ENCODE measurements around the gene HPSE.
"Not testable (repeated sequence)": the region's sequence is repeated elsewhere in the genome, so short reads cannot be mapped to it uniquely, and the experiment has no call there.

The HPSE gene

GRCh38 chr4:83328521-83329187 is 6.0 kb downstream of the HPSE start:
- ChIA-PET CTCF (no interaction called here), POLR2A (interaction anchor here (1.0 kb wide), 1 partner anchor 44 kb away, joined by 3 read pairs; the partner anchor contains the start of gene COQ2)
- TF ChIP-seq PKNOX1 (IDR thresholded peaks at IDR 0.05): no peak
- TF ChIP-seq SUZ12 (IDR thresholded peaks at IDR 0.05): no peak
- no peak for TF ChIP-seq ZNF384 (IDR thresholded peaks at IDR 0.05)
- TF ChIP-seq BHLHE40 (IDR thresholded peaks at IDR 0.05; ENCODE audit: borderline replicate concordance): no peak
- TF ChIP-seq ELF4 (IDR thresholded peaks at IDR 0.05): no peak
- DNase-seq (ENCODE audit: extremely low spot score): no peak

GRCh38 chr4:83326546-83326945 is 8.1 kb downstream of the HPSE start:
- no peak for TF ChIP-seq ELF4 (IDR thresholded peaks at IDR 0.05)
- no peak for TF ChIP-seq FOXM1 (IDR thresholded peaks at IDR 0.05; ENCODE audit: borderline replicate concordance)
- TF ChIP-seq L3MBTL2 (conservative IDR thresholded peaks at IDR 0.05): no peak
- no peak for TF ChIP-seq NFRKB (IDR thresholded peaks at IDR 0.05)
- no peak for TF ChIP-seq PKNOX1 (IDR thresholded peaks at IDR 0.05)
- TF ChIP-seq FOXA1 (IDR thresholded peaks at IDR 0.05): no peak
- TF ChIP-seq HDGF (IDR thresholded peaks at IDR 0.05; ENCODE audit: borderline replicate concordance): no peak
- no peak for DNase-seq (ENCODE audit: extremely low spot score)
- ChIA-PET POLR2A (interaction anchor here (1.0 kb wide), 1 partner anchor 43 kb away, joined by 3 read pairs; no protein-coding TSS in a partner anchor), CTCF (no interaction called here)

- CTCF ChIA-PET; POLR2A ChIA-PET; DNase-seq (ENCODE audit: extremely low spot score): not testable (repeated sequence)
Observed at GRCh38 chr4:83325306-83325705, 9.3 kb downstream of the HPSE start.

GRCh38 chr4:83323136-83323535 is 11.5 kb downstream of the HPSE start:
- ChIA-PET POLR2A (no interaction called here), CTCF (no interaction called here)
- DNase-seq (ENCODE audit: extremely low spot score): no peak
- TF ChIP-seq TARDBP (IDR thresholded peaks at IDR 0.05): no peak
- no peak for TF ChIP-seq FOXM1 (IDR thresholded peaks at IDR 0.05; ENCODE audit: borderline replicate concordance)
- TF ChIP-seq LEF1 (IDR thresholded peaks at IDR 0.05; ENCODE audit: borderline replicate concordance): no peak
- no peak for TF ChIP-seq SP1 (IDR thresholded peaks at IDR 0.05)
- no peak for TF ChIP-seq NFRKB (IDR thresholded peaks at IDR 0.05)
- TF ChIP-seq CTBP1 (IDR thresholded peaks at IDR 0.05; ENCODE audit: borderline replicate concordance): no peak
- TF ChIP-seq ZNF384 (IDR thresholded peaks at IDR 0.05): no peak
- TF ChIP-seq BHLHE40 (IDR thresholded peaks at IDR 0.05; ENCODE audit: borderline replicate concordance): no peak

- CTCF ChIA-PET: no interaction called here
- no peak for TF ChIP-seq HDGF (IDR thresholded peaks at IDR 0.05; ENCODE audit: borderline replicate concordance)
- TF ChIP-seq CTBP1 (IDR thresholded peaks at IDR 0.05; ENCODE audit: borderline replicate concordance): no peak
- no peak for TF ChIP-seq L3MBTL2 (conservative IDR thresholded peaks at IDR 0.05)
- no peak for TF ChIP-seq FOXK2 (IDR thresholded peaks at IDR 0.05)
- no peak for TF ChIP-seq LEF1 (IDR thresholded peaks at IDR 0.05; ENCODE audit: borderline replicate concordance)
- TF ChIP-seq FOXM1 (IDR thresholded peaks at IDR 0.05; ENCODE audit: borderline replicate concordance): no peak
- no peak for TF ChIP-seq TARDBP (IDR thresholded peaks at IDR 0.05)
- no peak for TF ChIP-seq ZNF384 (IDR thresholded peaks at IDR 0.05)
- TF ChIP-seq ARNT (IDR thresholded peaks at IDR 0.05): no peak
- DNase-seq (ENCODE audit: extremely low spot score): no peak
- POLR2A ChIA-PET: interaction anchor here (1.5 kb wide), 1 partner anchor 36 kb away, joined by 4 read pairs; the partner anchor contains the start of gene COQ2
Observed at GRCh38 chr4:83320548-83320947, 14.1 kb downstream of the HPSE start.

- ChIA-PET CTCF (no interaction called here), POLR2A (no interaction called here)
- no peak for DNase-seq (ENCODE audit: extremely low spot score)
- no peak for TF ChIP-seq L3MBTL2 (conservative IDR thresholded peaks at IDR 0.05)
- TF ChIP-seq NFRKB (IDR thresholded peaks at IDR 0.05): no peak
- no peak for TF ChIP-seq BHLHE40 (IDR thresholded peaks at IDR 0.05; ENCODE audit: borderline replicate concordance)
- no peak for TF ChIP-seq LEF1 (IDR thresholded peaks at IDR 0.05; ENCODE audit: borderline replicate concordance)
- no peak for TF ChIP-seq FOXK2 (IDR thresholded peaks at IDR 0.05)
- TF ChIP-seq CTBP1 (IDR thresholded peaks at IDR 0.05; ENCODE audit: borderline replicate concordance): no peak
- TF ChIP-seq ELF4 (IDR thresholded peaks at IDR 0.05): no peak
- TF ChIP-seq FOXM1 (IDR thresholded peaks at IDR 0.05; ENCODE audit: borderline replicate concordance): no peak
- no peak for TF ChIP-seq FOXA1 (IDR thresholded peaks at IDR 0.05)
- TF ChIP-seq ZNF384 (IDR thresholded peaks at IDR 0.05): no peak
- TF ChIP-seq SUZ12 (IDR thresholded peaks at IDR 0.05): no peak
- no peak for TF ChIP-seq ARNT (IDR thresholded peaks at IDR 0.05)
- TF ChIP-seq PKNOX1 (IDR thresholded peaks at IDR 0.05): no peak
- TF ChIP-seq TARDBP (IDR thresholded peaks at IDR 0.05): no peak
- no peak for TF ChIP-seq HDGF (IDR thresholded peaks at IDR 0.05; ENCODE audit: borderline replicate concordance)
- no peak for TF ChIP-seq SP1 (IDR thresholded peaks at IDR 0.05)
Observed at GRCh38 chr4:83318666-83319065, 16.0 kb downstream of the HPSE start.

GRCh38 chr4:83317671-83318070 is 17.0 kb downstream of the HPSE start:
- POLR2A ChIA-PET: no interaction called here
- no peak for DNase-seq (ENCODE audit: extremely low spot score)
- TF ChIP-seq BHLHE40 (IDR thresholded peaks at IDR 0.05; ENCODE audit: borderline replicate concordance): no peak
- TF ChIP-seq PKNOX1 (IDR thresholded peaks at IDR 0.05): 0 out of 2 replicates have a peak, but pooled peaks have one; percentile 14
- CTCF ChIA-PET: no interaction called here
